AML-193 (cell line): ENCODE data around the gene FAM177B.
"Not testable (repeated sequence)": the region's sequence is repeated elsewhere in the genome, so short reads cannot be mapped to it uniquely, and the experiment has no call there.

Experiments used
- DNase-seq, 2 experiments: peaks; one replicate each; lab custom pipeline; 2025; lab: John Stamatoyannopoulos, UW

Gene FAM177B

GRCh38 chr1:222739929-222740328 is 2.9 kb downstream of the FAM177B start:
- no peak for DNase-seq

GRCh38 chr1:222741630-222742457 is 4.8 kb downstream of the FAM177B start:
- not testable (repeated sequence) for DNase-seq

- DNase-seq = no peak
These were observed 12.9 kb downstream of the FAM177B start for GRCh38 chr1:222749927-222750326.

- DNase-seq = no peak
These were observed 13.6 kb downstream of the FAM177B start for GRCh38 chr1:222750651-222751050.

- DNase-seq = no peak
These were observed 14.3 kb downstream of the FAM177B start for GRCh38 chr1:222751255-222751654.

GRCh38 chr1:222754366-222755139 is 17.6 kb downstream of the FAM177B start:
- DNase-seq = no peak

- no peak for DNase-seq
These were observed 20.8 kb downstream of the FAM177B start for GRCh38 chr1:222757646-222758268.

GRCh38 chr1:222759451-222760035 is 22.5 kb downstream of the FAM177B start:
- no peak for DNase-seq

- DNase-seq = no peak
These were observed 24.1 kb downstream of the FAM177B start for GRCh38 chr1:222761083-222761482.

- not testable (repeated sequence) for DNase-seq
These were observed 25.2 kb downstream of the FAM177B start for GRCh38 chr1:222762178-222762577.

- no peak for DNase-seq
These were observed 30.2 kb downstream of the FAM177B start for GRCh38 chr1:222767152-222767571.

GRCh38 chr1:222768592-222768991 is 31.6 kb downstream of the FAM177B start:
- no peak for DNase-seq

- peak; percentile 35 to 62 for DNase-seq
These were observed 32.2 kb downstream of the FAM177B start for GRCh38 chr1:222769181-222769580.

GRCh38 chr1:222769971-222770620 is 33.1 kb downstream of the FAM177B start:
- DNase-seq = no peak

- peak; percentile 81 to 82 for DNase-seq
These were observed 36.0 kb downstream of the FAM177B start for GRCh38 chr1:222772996-222773379.

GRCh38 chr1:222777463-222777862 is 40.5 kb downstream of the FAM177B start:
- peak in 1 of 2 experiments; percentile 20 for DNase-seq

- DNase-seq = no peak
These were observed 41.0 kb downstream of the FAM177B start for GRCh38 chr1:222777977-222778376.

- DNase-seq = no peak
These were observed 44.2 kb downstream of the FAM177B start for GRCh38 chr1:222781251-222781650.

- DNase-seq = no peak
These were observed 46.0 kb downstream of the FAM177B start for GRCh38 chr1:222783051-222783450.

GRCh38 chr1:222784371-222784770 is 47.4 kb downstream of the FAM177B start:
- DNase-seq = no peak

GRCh38 chr1:222784916-222785315 is 47.9 kb downstream of the FAM177B start:
- DNase-seq = no peak

GRCh38 chr1:222785529-222785928 is 48.5 kb downstream of the FAM177B start:
- DNase-seq = no peak
